CD4-positive, alpha-beta T cell (primary cell): ENCODE results near the gene ARHGAP30. TPM values are rescaled to one million over a fixed set of nuclear protein-coding genes. Genes with fewer than 3 reads are reported as not detected.

Experiments
- ATAC-seq: fragments of 200-7000 bp; cut with Tn5 transposase; one replicate; pipeline ENCODE4 v1.10.0; 2022; ENCODE audit warnings: mild to moderate bottlenecking; ENCODE audit not compliant: poor library complexity
- CTCF ChIA-PET: fragments of 350-600 bp; sonication (Branson Sonifier 250); formaldehyde crosslinking; loops from one replicate; lab custom pipeline; 2021; ENCODE audit warnings: antibody characterized with exemption, inconsistent platforms; lab: Charles Lee
- POLR2A ChIA-PET: fragments of 350-600 bp; sonication (Branson Sonifier 250); formaldehyde crosslinking; loops from one replicate; lab custom pipeline; 2021; ENCODE audit warnings: antibody characterized with exemption, inconsistent platforms; lab: Charles Lee
- DNase-seq, 14 experiments: peaks; one replicate each; pipeline ENCODE4 v3.0.0-alpha.2; 2013 to 2020; ENCODE audit warnings: mixed read lengths in 2 of 14
- H3K27ac ChIP-seq, 2 donors: one replicate each; pipeline versions ENCODE4 v1.5.1 to v1.7.0; 2013; ENCODE audit warnings: low read length in 2 of 2, low read depth in 1 of 2, mild to moderate bottlenecking in 1 of 2
- H3K27me3 ChIP-seq, 2 experiments: 1 replicate in 1 of 2; 2 replicates in 1 of 2; pipeline versions ENCODE4 v1.6.1 to v1.7.0; 2013; ENCODE audit warnings: low read length in 2 of 2, control low read depth in 1 of 2, mild to moderate bottlenecking in 1 of 2, moderate library complexity in 1 of 2; ENCODE audit not compliant: insufficient read depth in 2 of 2, control insufficient read depth in 1 of 2
- H3K36me3 ChIP-seq: one replicate; pipeline ENCODE4 v1.6.1; 2013; ENCODE audit warnings: low read length, control low read depth; ENCODE audit not compliant: insufficient read depth
- H3K4me1 ChIP-seq: one replicate; pipeline ENCODE4 v1.6.1; 2013; ENCODE audit warnings: low read length, control low read depth; ENCODE audit not compliant: insufficient read depth
- H3K4me3 ChIP-seq: one replicate; pipeline ENCODE4 v1.5.1; 2013; ENCODE audit warnings: mild to moderate bottlenecking, low read length, moderate library complexity
- H3K9me3 ChIP-seq, 2 experiments: 1 replicate in 1 of 2; 2 replicates in 1 of 2; pipeline versions ENCODE4 v1.6.1 to v1.7.0; 2013; ENCODE audit warnings: low read length in 2 of 2, mild to moderate bottlenecking in 2 of 2, control low read depth in 1 of 2, moderate library complexity in 1 of 2; ENCODE audit not compliant: control insufficient read depth in 1 of 2, insufficient read depth in 1 of 2
- H3K27ac Mint-ChIP-seq: one replicate; pipeline ENCODE4 v1.8.0; 2020; ENCODE audit warnings: mixed read lengths
- H3K27me3 Mint-ChIP-seq: one replicate; pipeline ENCODE4 v1.8.0; 2021; ENCODE audit warnings: mixed read lengths
- H3K36me3 Mint-ChIP-seq: one replicate; pipeline ENCODE4 v1.8.0; 2021; ENCODE audit warnings: low read depth, mixed read lengths
- H3K4me1 Mint-ChIP-seq: one replicate; pipeline ENCODE4 v1.8.0; 2021; ENCODE audit warnings: low read depth, mixed read lengths
- H3K4me3 Mint-ChIP-seq: one replicate; pipeline ENCODE4 v1.8.0; 2020; ENCODE audit warnings: mild to moderate bottlenecking, mixed read lengths
- H3K9me3 Mint-ChIP-seq: one replicate; pipeline ENCODE4 v1.8.0; 2020; ENCODE audit warnings: mixed read lengths
- CTCF ChIP-seq: fragments of 200-600 bp; IDR thresholded peaks from one replicate; pipeline ENCODE4 v1.8.0; 2022; ENCODE audit warnings: antibody characterized with exemption, mild to moderate bottlenecking
- intact Hi-C, 2 experiments: fragments of 100-400 bp; cut with DNase I in 1 of 2; cut with micrococcal nuclease in 1 of 2; formaldehyde crosslinking; loops; one replicate each; pipeline versions ENCODE4 v1.15.1 to v1.9.0; 2023 to 2025; cut with DNase I, micrococcal nuclease
- total RNA-seq, 174 experiments: library from RNA in 2 of 174; stranded (reverse) in 2 of 174; gene quantifications; one replicate each; pipeline ENCODE4 v1.2.3 and lab custom pipeline; 2021 to 2026

Gene ARHGAP30
- total RNA-seq, 2 experiments from 2014 or later, result 76.6 to 78.9 TPM

GRCh38 chr1:161080441-161081405 lies 11.0 kb upstream of the ARHGAP30 start:
- H3K36me3 ChIP-seq, result no peaks in the 10 kb centered on the region
- ATAC-seq (no peak), DNase-seq (no peak)
- H3K9me3 ChIP-seq, result no peaks in the 10 kb centered on the region
- Mint-ChIP-seq H3K36me3 (no peaks in the 10 kb centered on the region), H3K9me3 (no peaks in the 10 kb centered on the region), H3K27me3 (no peaks in the 10 kb centered on the region), H3K4me1 (no peaks in the 10 kb centered on the region), H3K4me3 (no peak overlapping the region), H3K27ac (no peak overlapping the region)
- no peaks in the 10 kb centered on the region for H3K4me1 ChIP-seq
- intact Hi-C loops, result no loop called here
- TF ChIP-seq CTCF, result no peak
- H3K27ac ChIP-seq, result no peak overlapping the region
- ChIA-PET CTCF (no interaction called here), POLR2A (interaction anchor here (0.9 to 2.3 kb wide), 2 partner anchors 12 to 17 kb away, joined by 4 to 5 read pairs; no protein-coding TSS in a partner anchor)
- no peak overlapping the region for H3K4me3 ChIP-seq
- H3K27me3 ChIP-seq, result no peaks in the 10 kb centered on the region

GRCh38 chr1:161079436-161080110 lies 9.9 kb upstream of the ARHGAP30 start:
- Mint-ChIP-seq H3K4me1 (no peaks in the 10 kb centered on the region), H3K36me3 (no peaks in the 10 kb centered on the region), H3K9me3 (no peaks in the 10 kb centered on the region), H3K27ac (no peak overlapping the region), H3K27me3 (no peaks in the 10 kb centered on the region), H3K4me3 (no peak overlapping the region)
- POLR2A ChIA-PET, result interaction anchor here (0.7 to 2.3 kb wide), 3 partner anchors 11 to 18 kb away, joined by 3 to 5 read pairs (median 4); no protein-coding TSS in a partner anchor
- no peaks in the 10 kb centered on the region for H3K36me3 ChIP-seq
- TF ChIP-seq CTCF, result no peak
- CTCF ChIA-PET, result interaction anchor here (0.6 kb wide), 1 partner anchor 89 kb away, joined by 4 read pairs; no protein-coding TSS in a partner anchor
- intact Hi-C loops, result no loop called here
- no peak for DNase-seq
- H3K27me3 ChIP-seq, result no peaks in the 10 kb centered on the region
- H3K9me3 ChIP-seq, result no peaks in the 10 kb centered on the region
- H3K27ac ChIP-seq, result no peak overlapping the region
- H3K4me3 ChIP-seq, result no peak overlapping the region
- H3K4me1 ChIP-seq, result no peaks in the 10 kb centered on the region
- no peak for ATAC-seq

- Mint-ChIP-seq H3K36me3 (no peaks in the 10 kb centered on the region), H3K4me3 (no peak overlapping the region), H3K27me3 (no peaks in the 10 kb centered on the region), H3K27ac (no peak overlapping the region), H3K4me1 (peaks cover 9% of the 10 kb centered on the region), H3K9me3 (no peaks in the 10 kb centered on the region)
- H3K4me1 ChIP-seq, result no peaks in the 10 kb centered on the region
- no peak overlapping the region for H3K4me3 ChIP-seq
- no peak for TF ChIP-seq CTCF
- no peak for DNase-seq
- ATAC-seq, result no peak
- no peaks in the 10 kb centered on the region for H3K9me3 ChIP-seq
- no peaks in the 10 kb centered on the region for H3K36me3 ChIP-seq
- intact Hi-C loops, result no loop called here
- ChIA-PET POLR2A (interaction anchor here (0.6 to 1.5 kb wide), 3 partner anchors 8 to 173 kb away, joined by 3 to 5 read pairs (median 3); partner anchors contain the start of gene ARHGAP30), CTCF (no interaction called here)
- no peak overlapping the region for H3K27ac ChIP-seq
- H3K27me3 ChIP-seq, result no peaks in the 10 kb centered on the region
Measured at GRCh38 chr1:161077426-161077825, 7.7 kb upstream of the ARHGAP30 start.
